K562 (cell line): ENCODE measurements around the gene TNFSF13B. TPM values are rescaled to one million over a fixed set of nuclear protein-coding genes. Genes with fewer than 3 reads are reported as not detected.
A peak's percentile ranks its signal among the peaks of the same experiment; 100 is the strongest.

Source experiments
- ATAC-seq: fragments of 200-7000 bp; cut with Tn5 transposase; 3 replicates; pipeline ENCODE4 v1.9.1; 2020; ENCODE audit warnings: moderate library complexity
- BruUV-seq: library from RNA; stranded (reverse); fragments of 400-500 nt; replicated peaks from 2 replicates; lab custom pipeline; 2021; lab: Mats Ljungman, UMichigan
- CTCF ChIA-PET: fragments of 300-600 bp; formaldehyde crosslinking; extraction: SDS; loops from one replicate; lab custom pipeline; 2021; ENCODE audit warnings: low intra/inter-chr PET ratio; lab: Yijun Ruan, JAX
- POLR2A ChIA-PET: fragments of 300-600, 350-650 bp; sonication (Branson Sonifier 250); formaldehyde crosslinking; extraction: SDS; loops from one replicate; lab custom pipeline; 2021; ENCODE audit warnings: antibody characterized with exemption, inconsistent platforms; lab: Yijun Ruan, JAX
- DNase-seq, 4 experiments: peaks; one replicate each; pipeline versions ENCODE4 v3.0.0 to v3.0.0-alpha.2; 2011 to 2018; ENCODE audit warnings: low spot score in 3 of 4, mixed read lengths in 3 of 4; ENCODE audit errors: extremely low read depth in 1 of 4
- FAIRE-seq: peaks from 2 replicates; lab custom pipeline; 2011; peaks lifted over from hg19 to GRCh38; lab: Jason Lieb, UNC
- H2AFZ ChIP-seq: 2 replicates; pipeline ENCODE4 v1.6.0; 2011; ENCODE audit warnings: low read depth, low read length, control low read depth, inconsistent platforms
- H3K27ac ChIP-seq: fragments of 200-600 bp; 3 replicates; pipeline ENCODE4 v1.8.0; 2011; ENCODE audit warnings: low read depth, mild to moderate bottlenecking, control low read depth, inconsistent platforms, low read length, moderate library complexity, mixed read lengths; ENCODE audit errors: extremely low read depth
- H3K27me3 ChIP-seq, 2 experiments: fragments of 300-600 bp in 1 of 2; 2 replicates in 1 of 2; 3 replicates in 1 of 2; pipeline versions ENCODE4 v1.6.0 to v1.8.0; 2011; ENCODE audit warnings: inconsistent platforms in 2 of 2, low read length in 2 of 2, mild to moderate bottlenecking in 1 of 2, mixed read lengths in 1 of 2, moderate library complexity in 1 of 2; ENCODE audit not compliant: control insufficient read depth in 2 of 2, insufficient read depth in 2 of 2
- H3K36me3 ChIP-seq: fragments of 300-600 bp; 3 replicates; pipeline ENCODE4 v1.8.0; 2011; ENCODE audit warnings: mild to moderate bottlenecking, low read length, inconsistent platforms; ENCODE audit not compliant: control insufficient read depth, insufficient read depth
- H3K4me1 ChIP-seq, 2 experiments: fragments of 200-600 bp in 1 of 2; replicated peaks in 1 of 2; 2 replicates in 1 of 2; 3 replicates in 1 of 2; pipeline versions ENCODE4 v1.5.1 to v1.8.0; 2011; ENCODE audit warnings: inconsistent platforms in 2 of 2, low read length in 2 of 2, mild to moderate bottlenecking in 1 of 2, mixed read lengths in 1 of 2, moderate library complexity in 1 of 2; ENCODE audit not compliant: control insufficient read depth in 2 of 2, insufficient read depth in 2 of 2
- H3K4me2 ChIP-seq: 2 replicates; pipeline ENCODE4 v1.6.1; 2011; ENCODE audit warnings: low read length, control low read depth, inconsistent platforms, mixed read lengths; ENCODE audit not compliant: insufficient read depth
- H3K4me3 ChIP-seq: fragments of 200-600 bp; sonication (generic), shearing (Covaris generic); 2 replicates; pipeline ENCODE4 v1.5.1; 2016; ENCODE audit warnings: control low read depth, inconsistent platforms
- H3K79me2 ChIP-seq: fragments of 200-600 bp; 3 replicates; pipeline ENCODE4 v1.8.0; 2011; ENCODE audit warnings: low read length, inconsistent platforms; ENCODE audit not compliant: control insufficient read depth, insufficient read depth
- H3K9ac ChIP-seq, 2 experiments: 2 replicates each; pipeline versions ENCODE4 v1.6.0 to v1.6.1; 2011; ENCODE audit warnings: low read depth in 2 of 2, low read length in 2 of 2, control low read depth in 1 of 2, inconsistent platforms in 1 of 2, mild to moderate bottlenecking in 1 of 2, mixed read lengths in 1 of 2; ENCODE audit not compliant: insufficient read depth in 1 of 2
- H3K9me1 ChIP-seq: one replicate; pipeline ENCODE4 v1.6.0; 2011; ENCODE audit warnings: inconsistent platforms, mild to moderate bottlenecking, low read length, moderate library complexity; ENCODE audit not compliant: control insufficient read depth, insufficient read depth
- H3K9me3 ChIP-seq: replicated peaks from 2 replicates; pipeline ENCODE4 v1.5.1; 2011; ENCODE audit warnings: low read depth, low read length, inconsistent platforms; ENCODE audit not compliant: control insufficient read depth, insufficient read depth
- H4K20me1 ChIP-seq: replicated peaks from 2 replicates; pipeline ENCODE4 v1.6.1; 2011; ENCODE audit warnings: low read length, inconsistent platforms, mixed read lengths; ENCODE audit not compliant: control insufficient read depth, insufficient read depth
- C11orf30 ChIP-seq: fragments of 450-650 bp; IDR thresholded peaks from 2 replicates; pipeline ENCODE4 v1.6.1; 2016; ENCODE audit warnings: low read depth, mild to moderate bottlenecking
- CBFA2T2 ChIP-seq: fragments of 450-650 bp; conservative IDR thresholded peaks from 2 replicates; pipeline ENCODE4 v1.6.1; 2017; ENCODE audit warnings: mild to moderate bottlenecking
- LCOR ChIP-seq: sonication (generic); formaldehyde crosslinking; IDR thresholded peaks from 2 replicates; pipeline ENCODE4 v1.8.0; 2022; ENCODE audit warnings: mild to moderate bottlenecking, missing genetic modification reagents
- MECOM ChIP-seq: fragments of 250-450 bp; sonication (Bioruptor Pico); IDR thresholded peaks from 2 replicates; pipeline ENCODE4 v1.8.0; 2022; ENCODE audit warnings: inconsistent platforms
- MYNN ChIP-seq, 2 experiments: sonication (generic); formaldehyde crosslinking in 1 of 2; IDR thresholded peaks; 2 replicates each; pipeline versions ENCODE4 v1.5.0 to v1.6.1; 2016 to 2020; ENCODE audit warnings: antibody characterized with exemption in 1 of 2, missing genetic modification reagents in 1 of 2
- POLR2G ChIP-seq: fragments of 200-400 bp; formaldehyde crosslinking; IDR thresholded peaks from 2 replicates; pipeline ENCODE4 v1.6.1; 2017; ENCODE audit warnings: low read depth, mild to moderate bottlenecking, antibody characterized with exemption, low read length, moderate library complexity
- PURB ChIP-seq: sonication (generic); formaldehyde crosslinking; IDR thresholded peaks from 2 replicates; pipeline ENCODE4 v1.9.0; 2021; ENCODE audit warnings: low read depth, mild to moderate bottlenecking, missing genetic modification reagents
- ZNF316 ChIP-seq: fragments of 450-650 bp; IDR thresholded peaks from 2 replicates; pipeline ENCODE4 v1.6.1; 2016
- whole genome bisulfite sequencing: fragments of 100-300 bp; shearing (Covaris generic); methylation state at CpG from one replicate; pipeline ENCODE4 v1.1.6; 2016; ENCODE audit warnings: low coverage, mixed read lengths; ENCODE audit not compliant: insufficient coverage; ENCODE audit errors: missing lambda C conversion rate; 5-methylcytosine and 5-hydroxymethylcytosine counted together
- in situ Hi-C: fragments of 300-500 bp; cut with MboI; formaldehyde crosslinking; loops from 4 replicates; pipeline ENCODE4 v1.15.0; 2018; ENCODE audit warnings: inconsistent platforms, mixed read lengths
- intact Hi-C: fragments of 100-400 bp; cut with micrococcal nuclease; formaldehyde crosslinking; loops from 2 replicates; pipeline ENCODE4 v1.14.2; 2022
- polyA plus RNA-seq, 8 experiments: library from polyadenylated mRNA; depleted of rRNA in 4 of 8; stranded (reverse) in 5 of 8; unstranded in 3 of 8; fragments of >200 nt; fragmentation: Nextera tagmentation in 2 of 8; fragmentation: Illumina TruSeq in 1 of 8; extraction: Ambion mirVana in 2 of 8; extraction: Trizol in 1 of 8; gene quantifications; 2 replicates each; pipeline versions ENCODE4 v1.2.1 to v1.2.3, GENCODE V29; 2011 to 2014; ENCODE audit warnings: inconsistent platforms in 1 of 8, missing spikeins in 1 of 8
- total RNA-seq, 7 experiments: library from RNA; depleted of rRNA in 6 of 7; stranded (reverse); fragments of >200 nt in 6 of 7; fragmentation: Illumina TruSeq in 2 of 7; extraction: Trizol in 2 of 7; gene quantifications; 2 replicates each; pipeline versions ENCODE4 v1.2.1 to v1.2.3, GENCODE V29; 2011 to 2021; ENCODE audit warnings: low replicate concordance in 1 of 7
- TF ChIP-seq, protein P1 (sequence below), 2 experiments: IDR thresholded peaks; 2 replicates each; pipeline ENCODE4 v1.6.1; 2011; ENCODE audit warnings: borderline replicate concordance in 1 of 2, control low read depth in 1 of 2, low read depth in 1 of 2, low read length in 1 of 2, mild to moderate bottlenecking in 1 of 2, mixed read lengths in 1 of 2, moderate library complexity in 1 of 2; ENCODE audit not compliant: insufficient read depth in 1 of 2, insufficient read length in 1 of 2, poor library complexity in 1 of 2, severe bottlenecking in 1 of 2; ENCODE audit errors: extremely low read depth in 1 of 2

TNFSF13B gene
- total and polyA plus RNA-seq, 9 of the 15 experiments (the other 6 are each of a cell fraction or from before 2014, with no cell fraction given), result 1.1 to 2.1 (median 1.5) TPM

GRCh38 chr13:108297114-108297513 is 27.6 kb downstream of the TNFSF13B start:
- no peak overlapping the region for H3K4me3 ChIP-seq
- FAIRE-seq (no peak), ATAC-seq (no peak), DNase-seq (no peak)
- POLR2A ChIA-PET, result no interaction called here
- in situ Hi-C loops (no loop called here), intact Hi-C loops (no loop called here)
- H4K20me1 ChIP-seq, result no peaks in the 10 kb centered on the region
- no peaks in the 10 kb centered on the region for H3K9me3 ChIP-seq
- H3K27ac ChIP-seq, result no peak overlapping the region
- H3K36me3 ChIP-seq, result no peaks in the 10 kb centered on the region
- no peaks in the 10 kb centered on the region for H3K79me2 ChIP-seq
- WGBS, result 7% methylated on average over 1 of the region's 1 CpG
- BruUV-seq, result no TSS peak
- TF ChIP-seq MECOM (CRISPR knock-in tag) (no peak), PURB (CRISPR knock-in tag) (no peak), LCOR (CRISPR knock-in tag) (no peak), CBFA2T2 (no peak), ZNF316 (peak; percentile 44; the same call in 1 of the 2 replicates), POLR2G (no peak), C11orf30 (peak; percentile 23; the same call in 1 of the 2 replicates), MYNN (IDR thresholded peaks at IDR 0.05) (no peak), MYNN (CRISPR knock-in tag; IDR thresholded peaks at IDR 0.05) (no peak)
- TF ChIP-seq, protein P1, sequence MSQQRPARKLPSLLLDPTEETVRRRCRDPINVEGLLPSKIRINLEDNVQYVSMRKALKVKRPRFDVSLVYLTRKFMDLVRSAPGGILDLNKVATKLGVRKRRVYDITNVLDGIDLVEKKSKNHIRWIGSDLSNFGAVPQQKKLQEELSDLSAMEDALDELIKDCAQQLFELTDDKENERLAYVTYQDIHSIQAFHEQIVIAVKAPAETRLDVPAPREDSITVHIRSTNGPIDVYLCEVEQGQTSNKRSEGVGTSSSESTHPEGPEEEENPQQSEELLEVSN (IDR thresholded peaks at IDR 0.05; ENCODE audit: borderline replicate concordance in 1 of 2, extremely low read depth in 1 of 2, insufficient read depth in 1 of 2, insufficient read length in 1 of 2, low read depth in 1 of 2, low read length in 1 of 2, poor library complexity in 1 of 2, severe bottlenecking in 1 of 2), result no peak
- H3K9me1 ChIP-seq, result no peaks in the 10 kb centered on the region
- no peak overlapping the region for H3K4me2 ChIP-seq
- CTCF ChIA-PET, result no interaction called here
- H3K27me3 ChIP-seq, result no peaks in the 10 kb centered on the region
- no peaks in the 10 kb centered on the region for H3K4me1 ChIP-seq
- H2AFZ ChIP-seq, result no peak overlapping the region
- H3K9ac ChIP-seq, result no peak overlapping the region
